NCI-H2227 treated with DMSO at 0.1 percent for 48 hours (cell line): ENCODE measurements around the gene EFNB2.

Source experiments
- DNase-seq: peaks from one replicate; lab custom pipeline; 2025; lab: John Stamatoyannopoulos, UW

The EFNB2 gene

GRCh38 chr13:106484084-106484483 is 51.4 kb downstream of the EFNB2 start:
- DNase-seq, result no peak

GRCh38 chr13:106481919-106482318 is 53.5 kb downstream of the EFNB2 start:
- DNase-seq, result no peak

GRCh38 chr13:106480351-106480910 is 55.0 kb downstream of the EFNB2 start:
- no peak for DNase-seq

- DNase-seq, result no peak
Measured at GRCh38 chr13:106479929-106480328, 55.5 kb downstream of the EFNB2 start.

- DNase-seq, result no peak
Measured at GRCh38 chr13:106478116-106478515, 57.3 kb downstream of the EFNB2 start.

- DNase-seq, result no peak
Measured at GRCh38 chr13:106477303-106477702, 58.2 kb downstream of the EFNB2 start.

GRCh38 chr13:106475852-106476251 is 59.6 kb downstream of the EFNB2 start:
- DNase-seq, result no peak

GRCh38 chr13:106474912-106475311 is 60.5 kb downstream of the EFNB2 start:
- no peak for DNase-seq

DNA sequence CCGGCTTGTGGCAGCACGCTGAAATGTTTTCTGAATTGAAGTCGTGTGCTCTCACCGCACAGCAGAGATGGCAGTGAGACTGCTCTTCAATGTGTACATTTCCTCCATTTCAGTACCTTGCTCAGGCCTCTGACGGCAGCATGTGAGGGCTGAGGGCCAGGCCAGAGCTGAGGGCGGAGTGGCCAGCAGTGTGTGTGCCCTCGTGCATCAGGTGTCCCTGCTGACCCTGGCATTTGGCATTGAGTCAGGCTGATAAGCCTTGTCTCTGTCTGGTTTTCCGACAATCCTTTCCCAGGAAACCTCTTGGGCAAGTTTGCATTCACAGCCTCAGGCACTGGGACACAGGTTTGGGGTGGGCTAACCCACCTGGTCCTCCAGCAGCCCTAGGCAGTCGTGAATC is 62.3 kb downstream of the EFNB2 start:
- DNase-seq, result no peak

DNA sequence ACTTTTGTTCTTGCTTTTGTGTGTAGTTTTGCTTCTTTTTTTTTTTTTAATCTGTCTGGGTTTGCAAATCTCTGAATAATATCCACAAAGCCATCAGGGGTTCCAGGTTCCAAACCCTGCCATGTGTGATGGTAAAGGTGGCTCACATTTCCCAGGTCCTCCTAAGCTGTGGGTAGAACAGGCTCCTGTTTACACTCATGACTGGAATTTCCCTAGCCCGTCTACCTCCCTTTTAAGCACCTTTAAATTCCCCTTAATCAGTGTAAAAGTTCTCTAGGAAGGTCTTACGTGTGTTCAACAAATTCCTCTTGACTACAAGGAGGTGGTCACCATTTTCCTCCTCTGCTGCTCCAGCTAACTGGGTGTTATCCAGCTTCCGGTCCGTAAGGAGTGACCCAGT is 62.8 kb downstream of the EFNB2 start:
- no peak for DNase-seq

- DNase-seq, result no peak
Measured at GRCh38 chr13:106471957-106472543, 63.4 kb downstream of the EFNB2 start.

DNA sequence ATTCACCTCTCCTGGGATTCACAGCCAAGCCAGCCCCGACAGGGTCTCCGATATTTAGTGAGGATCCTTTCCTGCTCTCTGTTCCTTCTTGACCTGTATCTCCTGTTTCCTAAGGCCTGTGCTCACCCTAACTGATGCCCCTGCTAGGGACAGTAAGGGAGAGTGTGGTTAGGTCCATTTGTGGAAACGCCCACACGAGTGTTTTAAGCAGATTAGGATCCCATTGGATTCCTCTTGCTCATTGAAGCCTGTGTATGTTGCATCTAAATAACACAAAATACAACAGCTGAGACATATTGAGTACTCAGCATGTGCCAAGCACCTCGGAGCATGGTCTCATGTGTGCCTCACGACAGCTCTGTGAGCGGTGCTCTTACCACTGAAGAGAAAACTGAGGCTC is 64.9 kb downstream of the EFNB2 start:
- DNase-seq, result no peak

GRCh38 chr13:106468744-106469590 is 66.5 kb downstream of the EFNB2 start:
- DNase-seq, result no peak

- DNase-seq, result no peak
Measured at GRCh38 chr13:106468207-106468606, 67.3 kb downstream of the EFNB2 start.

GRCh38 chr13:106467427-106468122 is 67.9 kb downstream of the EFNB2 start:
- DNase-seq, result peak; percentile 60

DNA sequence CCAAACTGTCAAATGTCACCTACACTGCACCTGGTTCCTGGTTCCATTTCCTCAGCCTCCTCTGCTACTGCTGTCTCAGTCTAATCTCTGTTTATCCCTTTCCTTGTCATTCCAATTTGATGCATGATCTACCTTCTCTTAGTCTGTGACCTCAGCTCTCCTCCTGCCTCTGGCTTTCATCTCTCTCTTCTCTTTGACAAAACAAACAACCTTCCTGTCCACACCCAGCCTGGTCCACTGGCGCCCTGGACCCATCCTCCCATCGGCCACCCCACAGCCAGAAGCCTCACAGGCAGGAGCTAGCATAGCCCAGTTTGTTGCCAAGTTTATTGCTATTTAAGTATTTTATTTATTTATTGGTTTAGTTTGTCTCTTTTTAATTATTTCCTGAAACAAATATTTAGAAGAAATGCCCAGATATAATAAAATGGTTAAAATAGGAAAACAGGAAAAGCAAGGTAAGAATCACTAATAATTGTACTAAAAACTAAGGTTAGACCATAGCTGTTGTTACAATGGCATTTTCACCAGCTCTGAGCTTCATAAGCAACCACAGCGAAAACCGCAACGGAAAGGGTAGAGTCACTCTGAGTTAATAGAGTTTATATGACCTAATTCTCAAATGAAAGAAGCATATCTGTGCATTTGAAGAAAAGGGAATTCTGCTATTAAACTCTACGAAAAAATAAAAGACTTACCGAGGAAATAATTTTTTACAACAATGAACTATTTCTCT is 68.6 kb downstream of the EFNB2 start:
- peak; percentile 44 for DNase-seq

DNA sequence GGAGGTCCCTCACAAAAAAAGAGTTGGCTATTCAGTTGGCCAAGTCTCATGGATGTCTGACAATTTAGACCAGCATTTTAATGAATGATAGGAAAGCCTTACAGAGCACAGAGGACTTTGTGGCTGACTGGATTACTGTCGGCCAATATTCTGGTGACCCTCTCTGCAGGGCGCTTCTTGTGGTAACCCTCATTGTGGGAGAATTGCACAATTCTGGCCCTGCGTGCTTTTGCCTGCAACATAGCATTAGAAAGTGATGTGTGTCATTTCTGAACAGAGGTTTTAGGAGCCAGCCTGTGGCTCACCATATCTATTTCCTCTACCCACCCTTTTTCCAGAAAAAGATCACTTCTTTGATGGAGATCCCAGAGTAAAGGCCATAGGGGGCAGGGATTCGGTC is 71.4 kb downstream of the EFNB2 start:
- no peak for DNase-seq

- no peak for DNase-seq
Measured at GRCh38 chr13:106462710-106463109, 72.8 kb downstream of the EFNB2 start.

DNA sequence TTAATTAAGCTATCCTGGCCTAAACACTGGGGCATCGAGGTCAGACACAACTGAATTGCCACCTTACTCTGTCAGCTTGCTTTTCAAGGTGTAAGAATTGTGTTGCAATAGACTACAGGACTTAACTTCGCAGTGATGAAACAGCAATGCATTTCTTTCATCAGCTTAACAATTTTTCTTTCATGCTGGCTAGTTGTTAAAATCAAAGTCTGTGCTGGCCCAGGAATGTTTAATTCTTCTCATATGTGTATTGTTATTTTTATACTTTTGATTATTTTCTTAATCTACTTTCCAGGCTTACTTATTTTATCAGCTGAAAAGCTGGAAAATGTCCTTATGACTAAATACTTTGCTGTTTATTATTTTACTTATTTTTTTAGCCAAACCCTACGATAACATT is 79.7 kb downstream of the EFNB2 start:
- no peak for DNase-seq

GRCh38 chr13:106455190-106455589 is 80.3 kb downstream of the EFNB2 start:
- DNase-seq, result no peak

DNA sequence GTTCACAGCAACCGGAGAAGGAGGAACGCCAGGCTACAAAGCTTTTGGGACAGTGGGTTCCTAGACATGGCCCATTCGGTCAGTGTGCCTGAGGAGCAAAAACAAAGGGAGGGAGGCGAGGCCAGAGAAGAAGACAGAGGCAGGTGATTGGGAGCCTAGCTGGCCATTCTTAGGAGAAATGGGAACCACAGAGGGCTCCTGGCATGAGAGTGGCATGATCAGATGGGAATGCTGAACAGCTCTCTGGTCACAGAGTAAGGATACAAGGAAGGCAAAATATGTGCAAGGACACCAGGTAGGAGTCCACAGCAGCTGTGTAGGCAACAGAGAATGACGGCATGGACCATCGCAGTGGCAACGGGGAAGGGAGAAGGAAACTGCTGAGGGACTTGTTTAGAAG is 82.4 kb downstream of the EFNB2 start:
- no peak for DNase-seq

GRCh38 chr13:106450991-106451390 is 84.5 kb downstream of the EFNB2 start:
- no peak for DNase-seq
